Brain microvascular endothelial cell (primary cell): ENCODE data around the gene ASPSCR1.
"Not testable (repeated sequence)": the region's sequence is repeated elsewhere in the genome, so short reads cannot be mapped to it uniquely, and the experiment has no call there.

Source experiments
- DNase-seq: peaks from one replicate; pipeline ENCODE4 v3.0.0-alpha.2; 2020
- H3K27ac ChIP-seq: fragments of 250-450 bp; sonication (Bioruptor Pico); 2 replicates; pipeline ENCODE4 v1.5.1; 2020; ENCODE audit warnings: mild to moderate bottlenecking, moderate library complexity
- H3K27me3 ChIP-seq: fragments of 250-450 bp; sonication (Bioruptor Pico); replicated peaks from 2 replicates; pipeline ENCODE4 v1.5.1; 2020; ENCODE audit warnings: mild to moderate bottlenecking
- H3K36me3 ChIP-seq: fragments of 250-450 bp; sonication (Bioruptor Pico); replicated peaks from 2 replicates; pipeline ENCODE4 v1.5.1; 2020; ENCODE audit warnings: mild to moderate bottlenecking
- H3K4me3 ChIP-seq: 2 replicates; pipeline ENCODE4 v1.5.1; 2011; ENCODE audit warnings: low read depth, mild to moderate bottlenecking, control low read depth, low read length, moderate library complexity
- CTCF ChIP-seq: IDR thresholded peaks from 2 replicates; pipeline ENCODE4 v1.5.1; 2011; ENCODE audit warnings: low read depth, mild to moderate bottlenecking, moderate library complexity, low read length, control low read depth, inconsistent platforms; ENCODE audit errors: missing control alignments
- in situ Hi-C: cut with HindIII; loops from 2 replicates; pipeline ENCODE4 v1.10.0; 2017; ENCODE audit warnings: low sequenced_read_pairs, low pct_ligation_motif_present

Gene ASPSCR1

GRCh38 chr17:81978524-81979298 is 1.3 kb downstream of the ASPSCR1 start:
- H3K4me3 ChIP-seq: peak overlapping the region; percentile 12
- no peak for DNase-seq
- in situ Hi-C loops: loop anchor here (10.0 kb wide), 1 partner anchor 56 kb away; the partner anchor contains the start of genes DCXR and RAC3
- no peaks in the 10 kb centered on the region for H3K27me3 ChIP-seq
- no peaks in the 10 kb centered on the region for H3K36me3 ChIP-seq
- TF ChIP-seq CTCF: no peak
- no peak overlapping the region for H3K27ac ChIP-seq

GRCh38 chr17:81980122-81980521 is 2.7 kb downstream of the ASPSCR1 start:
- Histone ChIP-seq H3K36me3 (peaks cover 6% of the 10 kb centered on the region), H3K27me3 (no peaks in the 10 kb centered on the region), H3K27ac (no peak overlapping the region), H3K4me3 (no peak overlapping the region)
- in situ Hi-C loops: no loop called here
- no peak for TF ChIP-seq CTCF
- no peak for DNase-seq

GRCh38 chr17:81980707-81981343 is 3.4 kb downstream of the ASPSCR1 start:
- TF ChIP-seq CTCF: no peak
- H3K27ac ChIP-seq: no peak overlapping the region
- peaks cover 11% of the 10 kb centered on the region for H3K36me3 ChIP-seq
- no peaks in the 10 kb centered on the region for H3K27me3 ChIP-seq
- in situ Hi-C loops: no loop called here
- no peak overlapping the region for H3K4me3 ChIP-seq
- no peak for DNase-seq

GRCh38 chr17:81981511-81981910 is 4.1 kb downstream of the ASPSCR1 start:
- DNase-seq, H3K27me3 ChIP-seq, H3K4me3 ChIP-seq, H3K27ac ChIP-seq, in situ Hi-C loops: not testable (repeated sequence)
- H3K36me3 ChIP-seq: peaks cover 13% of the 10 kb centered on the region

- peaks cover 13% of the 10 kb centered on the region for H3K36me3 ChIP-seq
- H3K4me3 ChIP-seq: no peak overlapping the region
- in situ Hi-C loops: no loop called here
- H3K27ac ChIP-seq: no peak overlapping the region
- no peak for TF ChIP-seq CTCF
- no peaks in the 10 kb centered on the region for H3K27me3 ChIP-seq
- DNase-seq: no peak
These were observed 5.7 kb downstream of the ASPSCR1 start for GRCh38 chr17:81983011-81983638.

GRCh38 chr17:81983639-81984373 is 6.4 kb downstream of the ASPSCR1 start:
- TF ChIP-seq CTCF: no peak
- no peak for DNase-seq
- in situ Hi-C loops: no loop called here
- no peak overlapping the region for H3K4me3 ChIP-seq
- no peak overlapping the region for H3K27ac ChIP-seq
- no peaks in the 10 kb centered on the region for H3K27me3 ChIP-seq
- H3K36me3 ChIP-seq: peaks cover 13% of the 10 kb centered on the region
